ENCODE data around the gene HNMT.
A peak's percentile ranks its signal among the peaks of the same experiment; 100 is the strongest.

Gene HNMT

GRCh38 chr2:137938204-137938603 is 26.1 kb upstream of the HNMT start:
- TF ChIP-seq CTCF (IDR thresholded peaks at IDR 0.05; ENCODE audit: low read depth, low read length, missing control alignments) = no peak
- peak; percentile 83 for DNase-seq (ENCODE audit: low read depth)
- in situ Hi-C loops (cut with HindIII; ENCODE audit: low sequenced_read_pairs) = no loop called here
- H3K4me3 ChIP-seq (ENCODE audit: low read depth, low read length) = no peak overlapping the region

GRCh38 chr2:137939026-137939425 is 25.2 kb upstream of the HNMT start:
- in situ Hi-C loops (cut with HindIII; ENCODE audit: low sequenced_read_pairs) = no loop called here
- no peak for TF ChIP-seq CTCF (IDR thresholded peaks at IDR 0.05; ENCODE audit: low read depth, low read length, missing control alignments)
- DNase-seq (ENCODE audit: low read depth) = no peak
- H3K4me3 ChIP-seq (ENCODE audit: low read depth, low read length) = no peak overlapping the region

GRCh38 chr2:137940154-137940553 is 24.1 kb upstream of the HNMT start:
- TF ChIP-seq CTCF (IDR thresholded peaks at IDR 0.05; ENCODE audit: low read depth, low read length, missing control alignments) = no peak
- no peak overlapping the region for H3K4me3 ChIP-seq (ENCODE audit: low read depth, low read length)
- in situ Hi-C loops (cut with HindIII; ENCODE audit: low sequenced_read_pairs) = no loop called here
- DNase-seq (ENCODE audit: low read depth) = no peak

GRCh38 chr2:137942037-137942832 is 22.0 kb upstream of the HNMT start:
- TF ChIP-seq CTCF (IDR thresholded peaks at IDR 0.05; ENCODE audit: low read depth, low read length, missing control alignments) = no peak
- in situ Hi-C loops (cut with HindIII; ENCODE audit: low sequenced_read_pairs) = no loop called here
- no peak for DNase-seq (ENCODE audit: low read depth)
- H3K4me3 ChIP-seq (ENCODE audit: low read depth, low read length) = no peak overlapping the region

- H3K4me3 ChIP-seq (ENCODE audit: low read depth, low read length) = no peak overlapping the region
- TF ChIP-seq CTCF (IDR thresholded peaks at IDR 0.05; ENCODE audit: low read depth, low read length, missing control alignments) = no peak
- no peak for DNase-seq (ENCODE audit: low read depth)
- in situ Hi-C loops (cut with HindIII; ENCODE audit: low sequenced_read_pairs) = no loop called here
These were observed 21.2 kb upstream of the HNMT start for GRCh38 chr2:137942833-137943677.

- no peak for TF ChIP-seq CTCF (IDR thresholded peaks at IDR 0.05; ENCODE audit: low read depth, low read length, missing control alignments)
- in situ Hi-C loops (cut with HindIII; ENCODE audit: low sequenced_read_pairs) = no loop called here
- no peak for DNase-seq (ENCODE audit: low read depth)
- no peak overlapping the region for H3K4me3 ChIP-seq (ENCODE audit: low read depth, low read length)
These were observed 20.5 kb upstream of the HNMT start for GRCh38 chr2:137943678-137944347.

Measured in astrocyte of the cerebellum (primary cell).